ENCODE measurements around the gene CBX1.
"Not testable (repeated sequence)": the region's sequence is repeated elsewhere in the genome, so short reads cannot be mapped to it uniquely, and the experiment has no call there.

Gene CBX1

DNA sequence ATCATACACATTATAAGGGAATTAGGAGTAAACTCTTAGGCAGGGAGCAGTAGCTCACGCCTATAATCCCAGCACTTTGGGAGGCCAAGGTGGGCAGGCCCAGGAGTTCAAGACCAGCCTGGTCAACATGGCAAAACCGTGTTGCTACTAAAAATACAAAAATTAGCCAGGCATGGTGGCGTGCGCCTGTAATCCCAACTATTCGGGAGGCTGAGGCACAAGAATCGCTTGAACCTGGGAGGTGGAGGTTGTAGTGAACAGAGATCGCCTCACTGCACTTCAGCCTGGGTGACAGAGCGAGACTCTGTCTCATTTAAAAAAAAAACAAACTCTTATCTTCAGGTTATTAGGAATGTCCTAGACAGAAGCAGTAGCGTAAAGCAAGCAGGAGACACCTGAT, 28.5 kb downstream of the CBX1 start:
- DNase-seq, result not testable (repeated sequence)

DNA sequence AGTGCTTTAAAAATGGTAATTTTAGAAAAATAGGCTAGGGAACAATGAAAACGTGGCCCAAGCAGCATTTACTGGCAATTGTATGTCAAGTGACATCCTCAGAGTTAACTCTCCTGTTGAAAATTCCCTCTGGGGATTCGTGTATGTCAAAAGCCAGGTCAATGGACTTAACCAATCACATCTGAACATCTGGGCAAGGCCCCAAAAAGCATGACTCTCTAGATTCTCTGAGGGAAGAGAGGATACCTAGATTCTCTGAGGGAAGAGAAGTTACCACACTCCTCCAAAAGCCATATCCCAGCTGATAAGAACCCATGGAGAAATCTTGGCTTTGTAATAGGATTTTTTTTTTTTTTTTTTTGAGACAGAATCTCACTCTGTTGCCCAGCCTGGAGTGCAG, 29.6 kb downstream of the CBX1 start:
- no peak for DNase-seq

DNA sequence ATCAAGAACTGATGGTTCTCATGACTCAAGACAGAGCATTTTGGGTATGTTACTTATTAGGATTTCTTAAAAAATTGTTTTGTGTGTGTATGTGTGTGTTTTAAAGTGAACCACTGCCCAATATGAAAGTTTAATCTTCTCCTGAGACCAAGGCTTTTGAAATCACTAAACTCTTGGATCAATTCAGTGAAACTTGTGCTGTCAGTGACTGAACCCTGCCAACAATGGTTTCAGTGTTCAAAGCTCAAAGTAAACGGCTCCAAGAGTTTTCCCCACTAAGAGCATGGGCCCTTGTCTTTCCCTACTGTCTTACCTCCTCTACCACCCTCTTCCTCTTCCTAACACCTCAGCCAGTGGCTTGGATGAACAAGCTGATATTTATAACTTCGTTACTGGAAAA, 31.1 kb downstream of the CBX1 start:
- DNase-seq, result no peak

DNA sequence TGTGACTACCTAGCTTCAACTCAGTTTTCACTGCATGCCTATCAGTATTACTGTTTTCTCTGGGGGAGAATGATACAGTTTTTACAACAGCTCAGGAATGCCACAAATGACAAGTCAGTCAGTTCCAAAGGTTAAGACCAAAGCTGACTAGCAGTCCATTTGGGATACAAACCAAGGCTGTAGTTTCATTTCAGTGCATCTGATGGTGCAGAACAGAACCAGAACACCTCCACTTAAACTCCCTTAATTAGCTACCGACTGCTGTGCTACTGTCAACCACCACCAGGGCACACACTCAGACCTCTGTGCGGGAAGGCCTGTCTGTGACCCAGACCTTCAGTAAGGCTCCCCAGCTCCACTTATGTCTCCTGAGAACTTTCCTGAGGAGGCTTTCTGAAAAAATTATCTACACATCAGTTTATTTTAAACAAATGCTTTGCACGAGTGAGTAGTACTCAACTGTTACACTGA, 32.8 kb downstream of the CBX1 start:
- DNase-seq, result no peak

DNA sequence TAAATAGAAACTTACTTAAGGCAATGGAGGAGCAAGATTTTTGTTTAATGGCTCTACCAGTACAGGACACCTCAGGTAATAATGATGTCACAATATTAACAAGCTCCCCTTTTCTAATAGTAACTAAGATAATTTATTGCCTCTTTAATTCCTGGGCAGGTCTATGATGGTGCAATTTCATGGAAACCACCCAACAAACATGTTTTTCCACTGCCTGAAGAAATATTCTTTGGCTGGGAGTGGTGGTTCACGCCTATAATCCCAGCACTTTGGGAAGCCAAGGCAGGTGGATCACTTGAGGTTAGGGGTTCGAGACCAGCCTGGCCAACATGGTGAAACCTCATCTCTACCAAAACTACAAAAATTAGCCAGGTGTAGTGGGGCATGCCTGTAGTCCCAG, 33.5 kb downstream of the CBX1 start:
- not testable (repeated sequence) for DNase-seq

DNA sequence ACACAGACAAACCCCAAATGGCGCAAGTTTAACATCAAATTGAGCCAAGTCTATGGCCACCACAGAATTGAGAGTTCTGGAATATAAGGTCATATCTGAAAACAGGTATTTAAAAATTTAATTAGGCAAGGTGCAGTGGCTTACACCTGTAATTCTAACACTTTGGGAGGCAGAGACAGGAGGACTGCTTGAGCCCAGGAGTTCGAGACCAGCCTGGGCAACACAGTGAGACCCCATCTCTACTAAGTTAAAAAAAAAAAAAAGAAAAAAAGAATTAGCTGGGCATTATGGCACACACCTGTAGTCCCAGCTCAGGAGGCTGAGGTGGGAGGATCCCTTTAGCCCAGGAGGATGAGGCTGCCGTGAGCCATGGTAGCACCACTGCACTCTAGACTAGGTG, 34.0 kb downstream of the CBX1 start:
- DNase-seq, result no peak

DNA sequence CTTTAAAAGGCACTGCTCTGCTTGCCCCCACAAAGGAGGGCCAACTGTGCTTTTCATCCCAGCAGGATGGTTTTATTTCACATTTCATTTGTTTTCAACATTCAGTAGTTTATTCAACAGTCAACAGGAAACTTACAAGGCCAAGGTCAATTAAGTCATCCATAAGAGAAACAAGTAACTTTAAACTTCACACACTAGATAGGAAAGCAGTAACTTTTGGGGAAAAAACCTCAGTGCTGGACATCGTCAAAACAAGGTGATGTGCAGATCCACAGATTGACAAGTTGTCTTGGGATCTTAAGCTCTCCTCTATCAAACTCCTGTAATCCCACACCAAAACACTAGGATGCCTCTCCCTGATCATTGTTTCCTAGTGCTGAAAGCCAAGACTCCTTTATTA, 34.6 kb downstream of the CBX1 start:
- no peak for DNase-seq

DNA sequence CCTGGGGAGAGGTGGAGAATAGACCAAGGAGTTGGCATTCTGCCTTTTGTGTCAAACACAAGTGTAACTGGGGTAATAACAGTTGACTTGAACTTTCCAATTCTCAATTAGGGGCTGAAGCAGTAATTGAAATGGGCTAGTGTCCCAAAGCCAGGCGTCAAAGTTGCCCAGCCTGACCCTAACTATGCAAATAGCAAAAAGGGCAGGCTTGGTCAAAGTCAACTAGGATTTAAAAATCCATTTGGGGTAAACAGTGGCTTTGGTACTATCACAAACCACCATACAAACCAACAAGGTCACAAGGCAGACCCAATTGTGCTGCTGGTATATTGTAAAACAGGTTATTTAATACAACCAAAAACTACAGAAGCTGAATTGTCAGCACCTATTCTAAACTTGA, 35.1 kb downstream of the CBX1 start:
- DNase-seq, result no peak

DNA sequence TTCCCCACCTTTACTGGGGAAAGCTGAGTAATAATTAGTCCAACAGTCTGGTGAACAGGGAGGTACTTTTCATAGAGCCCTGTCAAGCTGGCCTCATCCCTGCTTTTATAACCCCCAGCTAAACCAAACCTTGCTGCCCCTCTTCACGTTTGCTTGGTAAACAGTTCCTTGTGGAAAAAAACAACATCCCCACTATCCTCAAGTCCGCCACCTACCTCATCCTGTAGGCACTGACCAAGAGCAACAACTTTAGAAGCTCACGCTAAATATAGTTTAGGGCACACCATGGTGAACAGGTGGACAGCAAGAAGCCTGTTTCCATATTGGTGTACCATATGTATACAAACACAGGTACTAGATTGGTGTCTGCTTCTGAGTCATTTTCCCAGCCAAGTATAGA, 36.6 kb downstream of the CBX1 start:
- DNase-seq, result no peak

DNA sequence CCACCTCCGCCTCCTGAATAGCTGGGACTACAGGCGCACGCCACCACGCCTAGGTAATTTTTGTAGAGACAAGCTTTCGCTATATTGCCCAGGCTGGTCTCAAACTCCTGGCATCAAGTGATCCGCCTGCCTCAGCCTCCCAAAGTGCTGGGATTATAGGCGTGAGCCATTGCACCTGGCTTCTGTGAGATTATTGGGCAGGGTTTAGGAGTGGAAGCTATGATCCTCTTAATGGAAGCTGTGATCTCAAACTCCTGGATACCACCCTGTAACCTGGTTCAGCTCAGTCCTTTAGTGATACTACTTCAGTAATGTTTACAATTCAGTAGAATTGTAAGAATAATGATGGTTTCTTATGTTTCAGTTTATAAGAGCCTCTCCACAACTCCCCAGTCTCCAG, 39.0 kb downstream of the CBX1 start:
- DNase-seq, result no peak

DNA sequence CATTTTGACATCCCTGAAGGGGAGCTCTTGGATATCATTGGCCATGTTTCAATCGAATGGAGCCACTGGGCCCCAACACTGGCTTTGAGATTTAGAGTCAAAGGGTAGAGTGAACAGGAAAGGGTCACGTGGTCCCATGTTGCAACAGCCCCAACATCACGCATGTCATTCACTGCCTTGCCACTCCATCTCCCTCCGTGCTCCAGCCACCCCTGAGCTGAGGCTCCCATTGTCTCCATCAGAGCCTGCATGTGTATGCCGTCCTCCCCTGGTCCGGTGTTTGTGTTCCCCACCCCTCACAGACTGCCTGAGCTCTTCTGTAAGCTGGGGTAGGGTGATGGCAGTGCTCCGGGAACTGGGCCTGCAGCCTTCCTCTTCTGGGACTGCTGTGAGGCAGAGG, 41.0 kb downstream of the CBX1 start:
- DNase-seq, result no peak

DNA sequence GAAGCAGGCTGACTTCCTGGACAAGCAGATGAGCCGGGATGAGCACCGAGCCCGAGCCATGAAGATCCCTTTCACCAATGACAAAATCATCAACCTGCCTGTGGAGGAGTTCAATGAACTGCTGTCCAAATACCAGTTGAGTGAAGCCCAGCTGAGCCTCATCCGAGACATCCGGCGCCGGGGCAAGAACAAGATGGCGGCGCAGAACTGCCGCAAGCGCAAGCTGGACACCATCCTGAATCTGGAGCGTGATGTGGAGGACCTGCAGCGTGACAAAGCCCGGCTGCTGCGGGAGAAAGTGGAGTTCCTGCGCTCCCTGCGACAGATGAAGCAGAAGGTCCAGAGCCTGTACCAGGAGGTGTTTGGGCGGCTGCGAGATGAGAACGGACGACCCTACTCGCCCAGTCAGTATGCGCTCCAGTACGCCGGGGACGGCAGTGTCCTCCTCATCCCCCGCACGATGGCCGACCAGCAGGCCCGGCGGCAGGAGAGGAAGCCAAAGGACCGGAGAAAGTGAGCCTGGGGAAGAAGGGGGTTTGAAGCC, 42.1 kb downstream of the CBX1 start:
- no peak for DNase-seq

DNA sequence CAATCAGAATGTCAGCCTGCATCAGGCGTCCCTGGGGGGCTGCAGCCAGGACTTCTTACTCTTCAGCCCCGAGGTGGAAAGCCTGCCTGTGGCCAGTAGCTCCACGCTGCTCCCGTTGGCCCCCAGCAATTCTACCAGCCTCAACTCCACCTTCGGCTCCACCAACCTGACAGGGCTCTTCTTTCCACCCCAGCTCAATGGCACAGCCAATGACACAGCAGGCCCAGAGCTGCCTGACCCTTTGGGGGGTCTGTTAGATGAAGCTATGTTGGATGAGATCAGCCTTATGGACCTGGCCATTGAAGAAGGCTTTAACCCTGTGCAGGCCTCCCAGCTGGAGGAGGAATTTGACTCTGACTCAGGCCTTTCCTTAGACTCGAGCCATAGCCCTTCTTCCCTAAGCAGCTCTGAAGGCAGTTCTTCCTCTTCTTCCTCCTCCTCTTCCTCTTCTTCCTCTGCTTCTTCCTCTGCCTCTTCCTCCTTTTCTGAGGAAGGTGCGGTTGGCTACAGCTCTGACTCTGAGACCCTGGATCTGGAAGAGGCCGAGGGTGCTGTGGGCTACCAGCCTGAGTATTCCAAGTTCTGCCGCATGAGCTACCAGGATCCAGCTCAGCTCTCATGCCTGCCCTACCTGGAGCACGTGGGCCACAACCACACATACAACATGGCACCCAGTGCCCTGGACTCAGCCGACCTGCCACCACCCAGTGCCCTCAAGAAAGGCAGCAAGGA, 42.7 kb downstream of the CBX1 start:
- DNase-seq, result no peak

DNA sequence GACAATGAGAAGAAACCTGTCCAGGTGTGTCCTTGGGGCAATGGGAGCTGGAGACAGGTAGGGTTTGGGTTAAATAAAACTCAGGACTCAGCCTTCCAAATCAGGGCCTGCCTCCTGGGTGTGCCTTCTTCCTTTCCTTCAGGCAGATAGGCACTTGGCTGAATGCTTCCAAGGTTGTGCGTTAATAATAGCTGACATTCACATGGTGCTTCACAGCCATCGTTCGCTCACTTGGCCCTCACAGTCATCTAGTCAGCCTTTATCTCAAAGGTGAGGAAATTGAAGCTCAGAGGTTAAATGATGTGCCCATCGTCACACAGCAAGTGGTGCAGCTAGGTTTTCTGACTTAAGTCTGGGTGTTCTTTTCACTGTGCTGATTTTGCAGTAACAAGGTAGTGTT, 43.7 kb downstream of the CBX1 start:
- DNase-seq, result no peak

DNA sequence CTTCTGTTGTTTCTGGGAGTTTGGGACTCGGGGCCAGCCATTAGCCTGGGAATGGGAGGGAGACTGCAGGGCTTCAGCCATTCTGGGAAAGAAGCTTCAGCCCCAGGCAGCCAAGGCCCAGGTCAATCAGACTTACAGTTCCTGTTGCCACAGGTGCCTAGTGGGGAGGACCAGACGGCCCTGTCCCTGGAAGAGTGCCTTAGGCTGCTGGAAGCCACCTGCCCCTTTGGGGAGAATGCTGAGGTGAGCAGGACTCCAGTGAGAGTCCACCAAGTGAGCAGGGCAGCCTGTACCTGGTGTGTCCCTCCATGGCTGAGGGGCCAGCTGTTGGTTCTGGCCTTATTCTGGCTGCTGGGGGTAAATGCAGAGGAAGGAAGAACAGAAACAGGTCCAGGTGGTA, 44.4 kb downstream of the CBX1 start:
- no peak for DNase-seq

DNA sequence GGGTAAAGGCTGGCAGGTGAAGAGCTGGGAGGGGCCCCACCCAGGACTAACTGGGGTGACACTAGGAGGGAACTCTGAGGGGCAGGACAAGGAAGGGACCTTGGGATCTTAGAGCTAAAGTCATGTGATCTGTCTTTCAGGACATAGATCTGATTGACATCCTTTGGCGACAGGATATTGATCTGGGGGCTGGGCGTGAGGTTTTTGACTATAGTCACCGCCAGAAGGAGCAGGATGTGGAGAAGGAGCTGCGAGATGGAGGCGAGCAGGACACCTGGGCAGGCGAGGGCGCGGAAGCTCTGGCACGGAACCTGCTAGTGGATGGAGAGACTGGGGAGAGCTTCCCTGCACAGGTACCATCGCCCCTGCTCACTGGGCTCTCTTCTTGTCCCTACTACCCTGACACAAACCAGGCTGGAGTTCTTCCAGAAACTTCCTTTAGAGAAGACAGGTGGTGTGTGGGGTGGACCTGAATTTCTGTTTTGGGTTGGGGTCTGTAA, 45.0 kb downstream of the CBX1 start:
- peak in 1 of 5 donors; percentile 40 for DNase-seq

DNA sequence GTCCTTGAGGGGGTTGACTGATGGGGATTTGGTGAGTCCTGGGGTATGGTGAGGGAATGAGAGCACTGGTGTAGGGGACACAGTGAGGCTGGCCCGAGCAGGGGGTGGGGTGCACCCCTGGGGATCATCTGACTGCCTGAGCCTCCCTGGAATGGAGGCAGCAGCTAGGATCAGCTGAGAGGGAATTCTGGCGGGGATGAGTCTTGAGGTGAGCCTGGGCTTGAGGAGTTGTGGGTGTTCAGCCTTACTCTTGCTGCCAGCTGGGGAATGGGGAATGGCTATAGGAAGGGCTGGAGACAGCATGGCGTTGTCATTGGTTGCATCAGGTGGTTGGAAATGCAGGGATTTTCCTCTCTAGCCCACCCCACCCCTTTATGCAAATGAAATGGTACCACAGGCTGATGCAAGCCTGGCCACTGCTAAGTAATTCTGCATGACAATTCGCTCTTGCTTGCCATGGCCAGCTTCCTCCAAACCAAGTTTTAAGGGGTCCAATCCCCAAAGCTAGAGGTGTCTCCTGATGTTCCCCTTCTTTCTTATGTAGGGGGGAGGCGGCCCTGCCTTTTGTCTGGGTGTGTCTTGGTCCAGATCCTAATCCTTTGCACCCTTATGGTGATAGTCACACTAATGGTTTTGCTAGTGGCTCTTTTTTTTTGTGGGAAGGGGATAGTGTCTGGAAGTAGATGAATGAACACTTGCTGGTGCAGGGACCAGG, 45.6 kb downstream of the CBX1 start:
- DNase-seq, result peak in 1 of 5 donors; percentile 87

DNA sequence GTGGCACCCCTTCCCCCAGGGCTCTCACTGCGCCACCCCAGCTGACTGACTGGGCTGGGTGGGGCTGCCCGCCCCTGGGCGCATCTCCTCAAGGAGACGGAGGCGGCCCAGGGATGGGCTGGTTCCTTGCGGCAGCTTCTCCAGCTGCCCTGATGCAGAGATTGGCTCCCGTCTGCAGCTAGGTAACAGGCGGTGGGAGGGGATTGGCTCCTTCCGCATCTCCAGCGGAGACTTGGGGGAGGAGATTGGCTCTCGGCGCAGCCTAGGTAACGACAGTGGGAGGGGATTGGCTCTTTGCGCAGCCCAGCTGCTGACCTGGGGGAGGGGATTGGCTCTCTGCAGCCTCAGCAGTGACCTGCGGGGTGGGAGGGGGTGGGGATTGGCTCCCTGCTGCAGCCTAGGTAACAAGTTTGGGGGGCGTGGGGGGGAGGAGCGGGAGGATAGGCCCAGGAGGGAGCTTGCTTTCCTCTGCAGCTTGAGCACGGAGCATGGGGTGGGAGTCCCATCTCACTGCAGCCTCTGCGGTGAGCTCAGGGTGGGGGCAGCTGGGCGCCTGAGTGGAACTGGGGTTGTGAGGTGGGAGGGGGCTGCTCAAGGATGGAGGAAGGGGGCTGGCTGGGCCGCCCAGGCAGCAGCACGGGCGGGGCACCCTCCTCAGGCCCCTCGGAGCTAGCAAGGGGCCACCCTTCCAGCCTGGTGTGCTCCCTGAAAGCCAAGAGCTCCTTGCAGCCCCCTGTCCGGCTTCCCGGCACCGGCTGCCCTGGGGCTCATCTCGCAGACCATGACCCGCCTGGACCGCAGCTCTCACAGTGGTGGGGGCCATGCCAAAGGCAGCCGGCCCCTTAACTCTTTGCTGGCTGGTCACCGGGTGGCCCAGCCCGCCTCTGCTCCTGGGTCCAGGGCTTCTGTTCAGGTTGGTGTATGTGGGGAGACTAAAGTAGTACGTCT, 46.8 kb downstream of the CBX1 start:
- DNase-seq, result no peak

DNA sequence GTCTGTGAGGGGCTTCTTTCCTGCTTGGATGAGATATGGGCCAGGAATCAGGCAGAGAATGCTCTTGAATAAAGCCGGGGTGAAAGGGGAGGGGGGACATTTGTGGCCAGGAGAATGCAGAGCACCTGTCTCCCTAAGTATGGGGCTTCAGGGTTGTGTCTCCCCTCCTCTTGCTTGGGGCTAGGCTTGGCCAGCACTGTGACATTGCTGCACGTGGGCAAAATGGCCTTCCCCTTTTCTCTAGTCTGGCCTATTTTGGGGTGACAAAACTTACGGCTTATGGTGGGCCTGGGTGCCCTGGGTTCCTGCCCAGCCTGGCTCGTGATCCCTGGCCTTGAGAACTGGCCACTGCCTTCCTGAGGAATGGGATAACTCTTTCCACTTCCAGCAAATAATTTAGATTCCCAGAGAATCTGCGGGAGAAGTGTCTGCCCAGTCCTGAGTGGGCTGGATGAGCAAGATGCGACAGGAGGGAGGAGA, 47.5 kb downstream of the CBX1 start:
- no peak for DNase-seq

DNA sequence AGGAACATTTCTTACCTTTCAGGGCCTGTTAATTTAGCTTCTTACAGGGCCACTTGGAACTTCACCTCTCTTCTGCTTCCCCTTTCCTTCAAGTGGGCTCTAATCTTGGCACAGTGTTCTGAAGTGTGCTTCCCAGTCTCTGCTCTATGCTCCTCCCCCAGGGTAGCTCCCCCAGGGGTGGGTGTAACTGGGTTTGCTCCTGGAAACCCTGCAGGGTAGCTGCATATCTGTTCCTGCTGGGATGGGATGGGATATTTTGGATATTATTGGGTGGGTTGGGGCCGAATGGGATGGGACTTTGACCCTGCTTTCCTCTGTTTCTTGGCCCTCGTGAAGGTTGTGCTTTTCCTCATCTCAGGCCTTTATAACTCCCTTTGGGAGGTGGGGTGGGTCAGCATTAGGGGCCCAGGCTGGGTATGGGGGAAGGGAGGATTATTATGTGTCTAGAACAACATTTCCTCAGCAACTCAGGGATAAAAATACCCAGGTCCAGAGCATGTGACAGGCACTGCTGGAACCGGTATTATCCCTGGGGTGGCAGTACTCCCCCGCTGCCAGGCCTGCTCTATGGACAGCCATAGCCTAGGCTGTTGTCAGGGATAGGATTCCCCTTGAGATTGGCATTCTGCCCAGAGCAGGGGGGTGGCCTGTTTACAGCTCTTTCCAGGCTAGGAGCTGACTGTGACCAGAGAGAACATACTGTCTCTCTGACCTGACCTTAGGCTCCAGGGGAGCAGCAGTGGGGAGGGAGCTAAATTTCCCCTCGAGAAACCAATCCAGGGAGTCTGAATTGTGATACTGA, 48.1 kb downstream of the CBX1 start:
- no peak for DNase-seq

DNA sequence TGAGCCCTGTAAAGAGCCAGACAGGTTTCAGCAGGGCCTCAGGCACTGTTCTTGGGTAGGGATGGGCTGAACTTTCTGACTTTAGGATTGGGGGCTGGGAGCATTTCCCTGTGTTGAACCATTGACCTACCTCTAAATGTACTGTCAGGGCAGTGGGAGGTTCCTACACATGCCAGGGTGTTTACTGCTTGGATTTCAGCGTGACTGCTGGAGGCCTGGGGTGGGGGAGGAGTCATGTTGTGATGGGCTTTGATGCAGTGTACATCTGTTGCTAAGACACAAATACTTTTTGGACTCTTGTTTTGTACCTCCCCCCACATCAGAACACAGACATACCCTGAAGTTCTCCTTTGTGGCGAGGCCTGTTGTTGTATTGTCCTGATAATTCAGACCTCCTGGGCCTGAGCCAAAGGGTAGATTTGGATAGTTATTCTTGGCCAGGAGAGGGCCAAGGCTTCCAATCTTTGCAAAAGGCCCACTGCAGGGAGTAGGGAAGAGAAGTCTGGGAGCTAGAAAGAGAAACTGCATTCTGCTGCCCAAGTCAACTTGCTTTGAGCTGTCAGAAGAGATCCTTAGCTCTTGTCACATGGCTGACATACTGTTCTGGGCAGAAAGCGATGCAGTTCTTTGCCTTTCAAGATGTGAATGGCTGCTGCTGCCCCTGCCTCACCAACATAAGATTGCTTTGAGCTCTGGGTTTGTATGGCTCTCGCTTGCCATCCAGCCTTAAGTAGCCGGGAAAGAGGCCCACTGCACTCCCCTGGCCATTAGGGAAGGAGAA, 49.4 kb downstream of the CBX1 start:
- no peak for DNase-seq
